ENCODE results near the gene RBFOX2. TPM values are rescaled to one million over a fixed set of nuclear protein-coding genes. Genes with fewer than 3 reads are reported as not detected.

Gene RBFOX2
- total and polyA plus RNA-seq, 2 of the 13 experiments (the other 11 are each of a cell fraction or from before 2014, with no cell fraction given), result 37.3 to 40.4 TPM

- no peak for TF ChIP-seq PHB2 (IDR thresholded peaks at IDR 0.05; ENCODE audit: partially characterized antibody)
- TF ChIP-seq CC2D1A (CRISPR knock-in tag; IDR thresholded peaks at IDR 0.05), result no peak
- TF ChIP-seq FOXM1 (CRISPR knock-in tag; IDR thresholded peaks at IDR 0.05), result no peak
- TF ChIP-seq ZNF780A (CRISPR knock-in tag; IDR thresholded peaks at IDR 0.05), result no peak
- TF ChIP-seq KIAA2018 (CRISPR knock-in tag; IDR thresholded peaks at IDR 0.05; ENCODE audit: borderline replicate concordance), result no peak
- TF ChIP-seq CREB1 (IDR thresholded peaks at IDR 0.05), result no peak
- no peak for TF ChIP-seq CREB1 (CRISPR knock-in tag; IDR thresholded peaks at IDR 0.05)
- no peaks in the 10 kb centered on the region for H4K20me1 ChIP-seq (ENCODE audit: insufficient read depth, low read length)
- H3K27me3 ChIP-seq (ENCODE audit: control insufficient read depth in 1 of 2, insufficient read depth in 2 of 2, low read length in 2 of 2), result no peaks in the 10 kb centered on the region
- H3K27ac ChIP-seq (ENCODE audit: extremely low read length, insufficient read depth, low read length), result no peak overlapping the region
- FAIRE-seq (no peak), ATAC-seq (no peak), DNase-seq (ENCODE audit: low spot score) (no peak)
- in situ Hi-C loops (cut with HindIII; ENCODE audit: extremely low pct_ligation_motif_present, low pct_unique_long_range_greater_than_20kb), result no loop called here
- peaks cover 78% of the 10 kb centered on the region for H3K4me1 ChIP-seq (ENCODE audit: insufficient read depth, low read length)
- no peak overlapping the region for H3K4me2 ChIP-seq (ENCODE audit: low read depth, low read length)
- ChIA-PET POLR2A (no interaction called here), CTCF (ENCODE audit: low intra/inter-chr PET ratio, low total read pairs) (no interaction called here)
- no peak overlapping the region for H2AFZ ChIP-seq (ENCODE audit: low read length)
- no peak overlapping the region for H3K9ac ChIP-seq (ENCODE audit: insufficient read depth, low read depth, low read length)
- H3K4me3 ChIP-seq (replicated peaks in 1 of 3; ENCODE audit: insufficient read depth in 1 of 3, low read depth in 2 of 3, low read length in 3 of 3), result no peak overlapping the region
- no TSS peak for BruUV-seq (replicated peaks)
- WGBS (ENCODE audit: low lambda C conversion rate), result 84% methylated on average over 3 of the region's 3 CpGs
- intact Hi-C loops (cut with micrococcal nuclease; ENCODE audit: unreplicated experiment), result no loop called here
- H3K79me2 ChIP-seq (ENCODE audit: insufficient read depth, low read length), result peaks cover 24% of the 10 kb centered on the region
- no peaks in the 10 kb centered on the region; a peak in 1 of 5 replicates for H3K36me3 ChIP-seq (replicated peaks in 1 of 2; ENCODE audit: control insufficient read depth in 1 of 2, insufficient read depth in 2 of 2, low read length in 2 of 2)
- H3K9me3 ChIP-seq (ENCODE audit: low read length), result no peaks in the 10 kb centered on the region
Measured at GRCh38 chr22:35985371-35985770, 43.3 kb downstream of the RBFOX2 start.
